Activated B cell treated with CpG ODN at 0.5 μM for 24 hours (primary cell): ENCODE data around the gene ARHGAP24. TPM values are rescaled to one million over a fixed set of nuclear protein-coding genes. Genes with fewer than 3 reads are reported as not detected.
A peak's percentile ranks its signal among the peaks of the same experiment; 100 is the strongest.

Experiments
- ATAC-seq: fragments of 200-7000 bp; cut with Tn5 transposase; one replicate; pipeline ENCODE4 v1.10.0; 2021; ENCODE audit warnings: low read depth, mild to moderate bottlenecking, moderate library complexity
- CTCF ChIA-PET: fragments of 350-600 bp; sonication (Branson Sonifier 250); formaldehyde crosslinking; loops from one replicate; lab custom pipeline; 2021; ENCODE audit warnings: antibody characterized with exemption; lab: Charles Lee
- POLR2A ChIA-PET: fragments of 350-600 bp; sonication (Branson Sonifier 250); formaldehyde crosslinking; loops from one replicate; lab custom pipeline; 2021; ENCODE audit warnings: antibody characterized with exemption; lab: Charles Lee
- DNase-seq: peaks from one replicate; pipeline ENCODE4 v3.0.0; 2022
- H3K27ac Mint-ChIP-seq: one replicate; pipeline ENCODE4 v1.8.0; 2020; ENCODE audit warnings: mixed read lengths
- H3K27me3 Mint-ChIP-seq: one replicate; pipeline ENCODE4 v1.8.0; 2021; ENCODE audit warnings: mixed read lengths
- H3K36me3 Mint-ChIP-seq: one replicate; pipeline ENCODE4 v1.8.0; 2021; ENCODE audit warnings: low read depth, mixed read lengths
- H3K4me1 Mint-ChIP-seq: one replicate; pipeline ENCODE4 v1.8.0; 2021; ENCODE audit warnings: mixed read lengths
- H3K4me3 Mint-ChIP-seq: one replicate; pipeline ENCODE4 v1.8.0; 2020; ENCODE audit warnings: mild to moderate bottlenecking, mixed read lengths
- H3K9me3 Mint-ChIP-seq: one replicate; pipeline ENCODE4 v1.8.0; 2020; ENCODE audit warnings: mixed read lengths
- intact Hi-C: fragments of 100-400 bp; cut with micrococcal nuclease; formaldehyde crosslinking; loops from one replicate; pipeline ENCODE4 v1.15.1; 2024
- total RNA-seq: library from RNA; stranded (reverse); gene quantifications from 2 replicates; pipeline ENCODE4 v1.2.3, GENCODE V29; 2022
- TF ChIP-seq, protein P1 (sequence below): fragments of 200-600 bp; IDR thresholded peaks from one replicate; pipeline ENCODE4 v1.8.0; 2022; ENCODE audit warnings: antibody characterized with exemption, mild to moderate bottlenecking

ARHGAP24 gene
- total RNA-seq, 1 donor from 2014 or later: 231 TPM

- peaks cover 43% of the 10 kb centered on the region for H3K4me1 Mint-ChIP-seq
- H3K4me3 Mint-ChIP-seq: no peak overlapping the region
- no peak overlapping the region for H3K27ac Mint-ChIP-seq
- H3K27me3 Mint-ChIP-seq: no peaks in the 10 kb centered on the region
- POLR2A ChIA-PET: no interaction called here
- peaks cover 2% of the 10 kb centered on the region for H3K36me3 Mint-ChIP-seq
- no peak for ATAC-seq
- DNase-seq: no peak
- TF ChIP-seq, protein P1, sequence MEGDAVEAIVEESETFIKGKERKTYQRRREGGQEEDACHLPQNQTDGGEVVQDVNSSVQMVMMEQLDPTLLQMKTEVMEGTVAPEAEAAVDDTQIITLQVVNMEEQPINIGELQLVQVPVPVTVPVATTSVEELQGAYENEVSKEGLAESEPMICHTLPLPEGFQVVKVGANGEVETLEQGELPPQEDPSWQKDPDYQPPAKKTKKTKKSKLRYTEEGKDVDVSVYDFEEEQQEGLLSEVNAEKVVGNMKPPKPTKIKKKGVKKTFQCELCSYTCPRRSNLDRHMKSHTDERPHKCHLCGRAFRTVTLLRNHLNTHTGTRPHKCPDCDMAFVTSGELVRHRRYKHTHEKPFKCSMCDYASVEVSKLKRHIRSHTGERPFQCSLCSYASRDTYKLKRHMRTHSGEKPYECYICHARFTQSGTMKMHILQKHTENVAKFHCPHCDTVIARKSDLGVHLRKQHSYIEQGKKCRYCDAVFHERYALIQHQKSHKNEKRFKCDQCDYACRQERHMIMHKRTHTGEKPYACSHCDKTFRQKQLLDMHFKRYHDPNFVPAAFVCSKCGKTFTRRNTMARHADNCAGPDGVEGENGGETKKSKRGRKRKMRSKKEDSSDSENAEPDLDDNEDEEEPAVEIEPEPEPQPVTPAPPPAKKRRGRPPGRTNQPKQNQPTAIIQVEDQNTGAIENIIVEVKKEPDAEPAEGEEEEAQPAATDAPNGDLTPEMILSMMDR: no peak
- intact Hi-C loops: no loop called here
- H3K9me3 Mint-ChIP-seq: peaks cover 4% of the 10 kb centered on the region
- CTCF ChIA-PET: interaction anchor here (2.1 kb wide), 1 partner anchor 23 kb away, joined by 5 read pairs; no protein-coding TSS in a partner anchor
Observed at GRCh38 chr4:85774489-85774888, 299.5 kb downstream of the ARHGAP24 start.

- peaks cover 55% of the 10 kb centered on the region for H3K4me1 Mint-ChIP-seq
- POLR2A ChIA-PET: no interaction called here
- no peak overlapping the region for H3K27ac Mint-ChIP-seq
Observed at GRCh38 chr4:85776096-85776495, 301.1 kb downstream of the ARHGAP24 start.

GRCh38 chr4:85776579-85776978 lies 301.6 kb downstream of the ARHGAP24 start:
- peaks cover 4% of the 10 kb centered on the region for H3K9me3 Mint-ChIP-seq
- peaks cover 55% of the 10 kb centered on the region for H3K4me1 Mint-ChIP-seq
- intact Hi-C loops: no loop called here
- no peaks in the 10 kb centered on the region for H3K27me3 Mint-ChIP-seq
- TF ChIP-seq, protein P1: no peak
- DNase-seq (no peak), ATAC-seq (no peak)
- H3K27ac Mint-ChIP-seq: no peak overlapping the region
- peaks cover 2% of the 10 kb centered on the region for H3K36me3 Mint-ChIP-seq
- CTCF ChIA-PET: no interaction called here
- H3K4me3 Mint-ChIP-seq: no peak overlapping the region
- POLR2A ChIA-PET: no interaction called here

More at GRCh38 chr4:85776096-85776495, 301.1 kb downstream of the ARHGAP24 start:
- H3K4me3 Mint-ChIP-seq: no peak overlapping the region
- CTCF ChIA-PET: no interaction called here
- H3K9me3 Mint-ChIP-seq: peaks cover 4% of the 10 kb centered on the region
- peaks cover 2% of the 10 kb centered on the region for H3K36me3 Mint-ChIP-seq
- intact Hi-C loops: no loop called here
- no peaks in the 10 kb centered on the region for H3K27me3 Mint-ChIP-seq
- ATAC-seq (no peak), DNase-seq (no peak)
- TF ChIP-seq, protein P1: no peak

GRCh38 chr4:85777908-85778631 lies 303.1 kb downstream of the ARHGAP24 start:
- Mint-ChIP-seq H3K27ac (peak overlapping the region; percentile 93), H3K36me3 (peaks cover 2% of the 10 kb centered on the region), H3K9me3 (peaks cover 4% of the 10 kb centered on the region), H3K4me1 (peaks cover 63% of the 10 kb centered on the region), H3K4me3 (peak overlapping the region; percentile 91), H3K27me3 (no peaks in the 10 kb centered on the region)
- DNase-seq (no peak), ATAC-seq (peak; percentile 73)
- TF ChIP-seq, protein P1: no peak
- intact Hi-C loops: loop anchor here (1.0 kb wide), 2 partner anchors 64 to 221 kb away; no protein-coding TSS in a partner anchor
- CTCF ChIA-PET: interaction anchor here (0.9 to 2.0 kb wide), 4 partner anchors 19 to 31 kb away, joined by 3 to 13 read pairs (median 5); no protein-coding TSS in a partner anchor
- POLR2A ChIA-PET: interaction anchor here (0.9 to 1.5 kb wide), 5 partner anchors 29 to 227 kb away, joined by 3 to 4 read pairs (median 3); no protein-coding TSS in a partner anchor

DNA sequence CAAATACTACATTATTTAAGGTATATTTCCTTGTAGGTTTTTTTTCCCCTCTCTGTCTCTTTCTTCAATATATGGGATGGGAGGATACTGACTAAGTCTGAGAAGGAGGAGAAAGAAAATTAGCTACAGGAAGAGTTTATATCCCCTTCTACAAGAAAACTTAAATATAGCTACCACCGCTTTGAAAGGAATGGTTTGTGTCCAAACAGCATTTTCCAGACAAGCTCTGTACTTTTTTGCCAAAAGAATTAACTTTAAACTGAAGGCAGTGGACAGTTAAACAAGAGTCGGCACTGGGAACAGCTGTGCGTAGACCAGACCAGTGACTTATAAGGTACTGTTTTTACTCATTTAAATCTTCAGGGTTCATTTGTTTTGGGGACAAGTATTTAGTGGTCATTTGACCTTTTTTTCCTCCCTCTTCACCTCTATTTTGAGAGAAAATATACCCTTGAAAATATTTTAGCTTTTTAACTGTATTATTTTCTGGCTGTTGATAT lies 303.7 kb downstream of the ARHGAP24 start:
- Mint-ChIP-seq H3K4me1 (peaks cover 69% of the 10 kb centered on the region), H3K27ac (peak overlapping the region; percentile 93), H3K4me3 (peak overlapping the region; percentile 91), H3K27me3 (no peaks in the 10 kb centered on the region), H3K36me3 (peaks cover 2% of the 10 kb centered on the region), H3K9me3 (peaks cover 4% of the 10 kb centered on the region)
- ATAC-seq: peak; percentile 61
- intact Hi-C loops: loop anchor here (1.0 kb wide), 2 partner anchors 64 to 221 kb away; no protein-coding TSS in a partner anchor
- CTCF ChIA-PET: interaction anchor here (0.9 to 2.0 kb wide), 5 partner anchors 13 to 31 kb away, joined by 3 to 13 read pairs (median 3); no protein-coding TSS in a partner anchor
- no peak for DNase-seq
- TF ChIP-seq, protein P1: no peak
- POLR2A ChIA-PET: interaction anchor here (0.9 to 1.5 kb wide), 6 partner anchors 30 to 227 kb away, joined by 3 to 4 read pairs (median 3); no protein-coding TSS in a partner anchor
